ENCODE data around the gene ZDHHC1. TPM values are rescaled to one million over a fixed set of nuclear protein-coding genes. Genes with fewer than 3 reads are reported as not detected.

Gene ZDHHC1
- total and polyA plus RNA-seq, 2 of the 13 experiments (the other 11 are each of a cell fraction or from before 2014, with no cell fraction given), result 0.51 to 1.1 TPM

DNA sequence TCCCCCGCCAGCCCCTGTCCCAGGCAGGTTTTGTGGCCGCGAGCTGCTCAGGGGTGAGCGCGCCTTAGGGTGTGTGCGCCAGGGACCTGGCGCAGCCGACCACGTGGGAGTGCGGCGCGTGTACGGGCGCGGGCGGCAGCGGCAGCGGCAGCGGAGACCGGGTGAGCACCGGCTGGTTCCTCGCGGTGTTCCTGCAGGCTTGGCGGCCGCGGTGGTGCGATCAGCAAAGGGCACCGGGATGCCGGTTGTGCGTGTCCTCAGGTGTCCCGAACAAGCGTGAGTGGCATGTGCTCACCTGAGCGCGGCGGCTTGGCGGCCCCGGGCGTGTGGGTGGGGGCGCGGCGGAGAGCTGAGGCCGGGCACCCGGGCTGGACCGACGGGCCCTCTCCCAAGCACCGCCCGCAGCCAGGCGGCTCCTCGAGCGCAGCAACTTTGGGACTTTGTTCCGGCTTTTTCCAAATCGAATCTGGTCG lies 14.3 kb upstream of the ZDHHC1 start (continued):
- no peak for TF ChIP-seq CHD4 (IDR thresholded peaks at IDR 0.05; ENCODE audit: borderline replicate concordance, low read length)
- no peak; the same call in 1 of the 2 replicates for TF ChIP-seq KLF6 (CRISPR knock-in tag; IDR thresholded peaks at IDR 0.05)
- TF ChIP-seq EHMT2 (IDR thresholded peaks at IDR 0.05; ENCODE audit: borderline replicate concordance, low read depth, low read length), result no peak
- TF ChIP-seq, protein P1, sequence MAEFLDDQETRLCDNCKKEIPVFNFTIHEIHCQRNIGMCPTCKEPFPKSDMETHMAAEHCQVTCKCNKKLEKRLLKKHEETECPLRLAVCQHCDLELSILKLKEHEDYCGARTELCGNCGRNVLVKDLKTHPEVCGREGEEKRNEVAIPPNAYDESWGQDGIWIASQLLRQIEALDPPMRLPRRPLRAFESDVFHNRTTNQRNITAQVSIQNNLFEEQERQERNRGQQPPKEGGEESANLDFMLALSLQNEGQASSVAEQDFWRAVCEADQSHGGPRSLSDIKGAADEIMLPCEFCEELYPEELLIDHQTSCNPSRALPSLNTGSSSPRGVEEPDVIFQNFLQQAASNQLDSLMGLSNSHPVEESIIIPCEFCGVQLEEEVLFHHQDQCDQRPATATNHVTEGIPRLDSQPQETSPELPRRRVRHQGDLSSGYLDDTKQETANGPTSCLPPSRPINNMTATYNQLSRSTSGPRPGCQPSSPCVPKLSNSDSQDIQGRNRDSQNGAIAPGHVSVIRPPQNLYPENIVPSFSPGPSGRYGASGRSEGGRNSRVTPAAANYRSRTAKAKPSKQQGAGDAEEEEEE (CRISPR knock-in tag; IDR thresholded peaks at IDR 0.05; ENCODE audit: borderline replicate concordance), result no peak
- TF ChIP-seq PHF21A (CRISPR knock-in tag; IDR thresholded peaks at IDR 0.05), result peak; percentile 19; the same call in 1 of the 2 replicates
- TF ChIP-seq ZNF441 (CRISPR knock-in tag; IDR thresholded peaks at IDR 0.05; ENCODE audit: borderline replicate concordance), result no peak
- TF ChIP-seq, protein P2, sequence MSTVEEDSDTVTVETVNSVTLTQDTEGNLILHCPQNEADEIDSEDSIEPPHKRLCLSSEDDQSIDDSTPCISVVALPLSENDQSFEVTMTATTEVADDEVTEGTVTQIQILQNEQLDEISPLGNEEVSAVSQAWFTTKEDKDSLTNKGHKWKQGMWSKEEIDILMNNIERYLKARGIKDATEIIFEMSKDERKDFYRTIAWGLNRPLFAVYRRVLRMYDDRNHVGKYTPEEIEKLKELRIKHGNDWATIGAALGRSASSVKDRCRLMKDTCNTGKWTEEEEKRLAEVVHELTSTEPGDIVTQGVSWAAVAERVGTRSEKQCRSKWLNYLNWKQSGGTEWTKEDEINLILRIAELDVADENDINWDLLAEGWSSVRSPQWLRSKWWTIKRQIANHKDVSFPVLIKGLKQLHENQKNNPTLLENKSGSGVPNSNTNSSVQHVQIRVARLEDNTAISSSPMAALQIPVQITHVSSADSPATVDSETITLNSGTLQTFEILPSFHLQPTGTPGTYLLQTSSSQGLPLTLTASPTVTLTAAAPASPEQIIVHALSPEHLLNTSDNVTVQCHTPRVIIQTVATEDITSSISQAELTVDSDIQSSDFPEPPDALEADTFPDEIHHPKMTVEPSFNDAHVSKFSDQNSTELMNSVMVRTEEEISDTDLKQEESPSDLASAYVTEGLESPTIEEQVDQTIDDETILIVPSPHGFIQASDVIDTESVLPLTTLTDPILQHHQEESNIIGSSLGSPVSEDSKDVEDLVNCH (CRISPR knock-in tag; IDR thresholded peaks at IDR 0.05), result peak; percentile 78; the same call in 1 of the 2 replicates
- TF ChIP-seq DMAP1 (CRISPR knock-in tag; IDR thresholded peaks at IDR 0.05), result peak; percentile 85
- TF ChIP-seq, protein P3, sequence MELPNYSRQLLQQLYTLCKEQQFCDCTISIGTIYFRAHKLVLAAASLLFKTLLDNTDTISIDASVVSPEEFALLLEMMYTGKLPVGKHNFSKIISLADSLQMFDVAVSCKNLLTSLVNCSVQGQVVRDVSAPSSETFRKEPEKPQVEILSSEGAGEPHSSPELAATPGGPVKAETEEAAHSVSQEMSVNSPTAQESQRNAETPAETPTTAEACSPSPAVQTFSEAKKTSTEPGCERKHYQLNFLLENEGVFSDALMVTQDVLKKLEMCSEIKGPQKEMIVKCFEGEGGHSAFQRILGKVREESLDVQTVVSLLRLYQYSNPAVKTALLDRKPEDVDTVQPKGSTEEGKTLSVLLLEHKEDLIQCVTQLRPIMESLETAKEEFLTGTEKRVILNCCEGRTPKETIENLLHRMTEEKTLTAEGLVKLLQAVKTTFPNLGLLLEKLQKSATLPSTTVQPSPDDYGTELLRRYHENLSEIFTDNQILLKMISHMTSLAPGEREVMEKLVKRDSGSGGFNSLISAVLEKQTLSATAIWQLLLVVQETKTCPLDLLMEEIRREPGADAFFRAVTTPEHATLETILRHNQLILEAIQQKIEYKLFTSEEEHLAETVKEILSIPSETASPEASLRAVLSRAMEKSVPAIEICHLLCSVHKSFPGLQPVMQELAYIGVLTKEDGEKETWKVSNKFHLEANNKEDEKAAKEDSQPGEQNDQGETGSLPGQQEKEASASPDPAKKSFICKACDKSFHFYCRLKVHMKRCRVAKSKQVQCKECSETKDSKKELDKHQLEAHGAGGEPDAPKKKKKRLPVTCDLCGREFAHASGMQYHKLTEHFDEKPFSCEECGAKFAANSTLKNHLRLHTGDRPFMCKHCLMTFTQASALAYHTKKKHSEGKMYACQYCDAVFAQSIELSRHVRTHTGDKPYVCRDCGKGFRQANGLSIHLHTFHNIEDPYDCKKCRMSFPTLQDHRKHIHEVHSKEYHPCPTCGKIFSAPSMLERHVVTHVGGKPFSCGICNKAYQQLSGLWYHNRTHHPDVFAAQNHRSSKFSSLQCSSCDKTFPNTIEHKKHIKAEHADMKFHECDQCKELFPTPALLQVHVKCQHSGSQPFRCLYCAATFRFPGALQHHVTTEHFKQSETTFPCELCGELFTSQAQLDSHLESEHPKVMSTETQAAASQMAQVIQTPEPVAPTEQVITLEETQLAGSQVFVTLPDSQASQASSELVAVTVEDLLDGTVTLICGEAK (IDR thresholded peaks at IDR 0.05), result no peak
- TF ChIP-seq, protein P3 (CRISPR knock-in tag; IDR thresholded peaks at IDR 0.05), result peak; percentile 86
- TF ChIP-seq ZBTB21 (CRISPR knock-in tag; IDR thresholded peaks at IDR 0.05), result no peak
- TF ChIP-seq, protein P4, sequence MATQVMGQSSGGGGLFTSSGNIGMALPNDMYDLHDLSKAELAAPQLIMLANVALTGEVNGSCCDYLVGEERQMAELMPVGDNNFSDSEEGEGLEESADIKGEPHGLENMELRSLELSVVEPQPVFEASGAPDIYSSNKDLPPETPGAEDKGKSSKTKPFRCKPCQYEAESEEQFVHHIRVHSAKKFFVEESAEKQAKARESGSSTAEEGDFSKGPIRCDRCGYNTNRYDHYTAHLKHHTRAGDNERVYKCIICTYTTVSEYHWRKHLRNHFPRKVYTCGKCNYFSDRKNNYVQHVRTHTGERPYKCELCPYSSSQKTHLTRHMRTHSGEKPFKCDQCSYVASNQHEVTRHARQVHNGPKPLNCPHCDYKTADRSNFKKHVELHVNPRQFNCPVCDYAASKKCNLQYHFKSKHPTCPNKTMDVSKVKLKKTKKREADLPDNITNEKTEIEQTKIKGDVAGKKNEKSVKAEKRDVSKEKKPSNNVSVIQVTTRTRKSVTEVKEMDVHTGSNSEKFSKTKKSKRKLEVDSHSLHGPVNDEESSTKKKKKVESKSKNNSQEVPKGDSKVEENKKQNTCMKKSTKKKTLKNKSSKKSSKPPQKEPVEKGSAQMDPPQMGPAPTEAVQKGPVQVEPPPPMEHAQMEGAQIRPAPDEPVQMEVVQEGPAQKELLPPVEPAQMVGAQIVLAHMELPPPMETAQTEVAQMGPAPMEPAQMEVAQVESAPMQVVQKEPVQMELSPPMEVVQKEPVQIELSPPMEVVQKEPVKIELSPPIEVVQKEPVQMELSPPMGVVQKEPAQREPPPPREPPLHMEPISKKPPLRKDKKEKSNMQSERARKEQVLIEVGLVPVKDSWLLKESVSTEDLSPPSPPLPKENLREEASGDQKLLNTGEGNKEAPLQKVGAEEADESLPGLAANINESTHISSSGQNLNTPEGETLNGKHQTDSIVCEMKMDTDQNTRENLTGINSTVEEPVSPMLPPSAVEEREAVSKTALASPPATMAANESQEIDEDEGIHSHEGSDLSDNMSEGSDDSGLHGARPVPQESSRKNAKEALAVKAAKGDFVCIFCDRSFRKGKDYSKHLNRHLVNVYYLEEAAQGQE (IDR thresholded peaks at IDR 0.05; ENCODE audit: borderline replicate concordance in 1 of 2, low read depth in 1 of 2, low read length in 2 of 2), result no peak
- no peak; the same call in 1 of the 2 replicates for TF ChIP-seq ZSCAN9 (CRISPR knock-in tag; IDR thresholded peaks at IDR 0.05; ENCODE audit: borderline replicate concordance)

Data from HepG2 (cell line).